GM19324 (cell line): ENCODE data around the gene SGSH.

ENCODE experiments used
- ATAC-seq: cut with Tn5 transposase; IDR thresholded peaks from one replicate; pipeline ENCODE4 v1.9.1; 2021; ENCODE audit warnings: mild to moderate bottlenecking, moderate library complexity; ENCODE audit not compliant: unreplicated experiment, low FRiP score

SGSH gene

DNA sequence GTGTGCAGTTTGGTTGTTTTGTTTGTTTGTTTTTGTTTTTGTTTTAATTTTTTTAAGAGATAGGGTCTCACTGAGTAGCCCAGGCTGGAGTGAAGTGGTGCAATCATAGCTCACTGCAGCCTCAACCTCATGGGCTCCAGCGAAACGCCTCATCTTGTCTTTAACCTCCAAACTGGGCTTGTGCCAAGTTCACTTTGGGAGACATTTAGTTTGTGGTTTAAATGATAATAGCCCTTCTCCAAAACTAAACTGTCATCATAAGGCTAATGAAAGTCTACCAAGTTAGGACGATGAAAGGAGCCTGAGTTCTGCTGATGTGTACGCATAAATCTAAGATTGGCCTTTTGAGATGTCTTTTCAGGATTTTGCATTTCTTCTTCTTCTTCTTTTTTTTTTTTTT is 56.8 kb downstream of the SGSH start:
- no peak for ATAC-seq

- no peak for ATAC-seq
Measured at GRCh38 chr17:80160536-80160935, 59.6 kb downstream of the SGSH start.
